Fibroblast of skin of right quadriceps (primary cell): ENCODE measurements around the gene BRAF.
"Not testable (repeated sequence)": the region's sequence is repeated elsewhere in the genome, so short reads cannot be mapped to it uniquely, and the experiment has no call there.

Source experiments
- DNase-seq: peaks from one replicate; pipeline ENCODE4 v3.0.0-alpha.2; 2013

The BRAF gene

DNA sequence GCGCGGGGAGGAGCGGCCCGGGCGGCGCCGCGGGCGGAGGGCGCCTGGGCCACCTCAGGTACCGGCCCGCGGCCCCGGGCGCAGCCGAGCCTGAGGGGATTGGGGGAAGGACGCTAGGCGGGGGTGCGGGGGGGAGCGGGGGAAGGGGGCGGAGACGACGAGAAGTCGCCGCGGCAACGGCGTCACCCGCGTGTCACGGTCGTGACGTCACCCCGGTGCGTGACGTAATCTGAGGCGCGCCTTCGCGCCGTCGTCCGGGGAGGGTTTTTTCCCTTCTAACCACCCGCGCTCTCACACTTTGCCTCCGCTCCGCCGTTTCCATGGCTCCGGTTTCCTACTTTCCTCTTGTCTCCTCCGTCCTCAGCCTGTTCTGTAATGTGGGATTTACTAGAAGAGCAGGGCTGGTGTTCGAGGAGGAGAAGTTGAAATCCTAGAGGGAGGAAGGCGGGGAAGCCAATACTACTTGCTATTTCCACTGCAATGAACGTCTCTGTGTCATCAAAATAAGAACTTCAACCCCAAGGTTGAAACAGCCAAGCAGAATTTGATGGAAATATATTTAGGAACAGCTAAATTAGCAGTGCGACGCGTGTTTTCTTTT, at the start of gene BRAF:
Gene BRAF, minus strand, starts transcription at position 109 of the 601 bp plus-strand sequence. CDS start 226 bp downstream, outside the sequence.
- peak; percentile 90 for DNase-seq

GRCh38 chr7:140972876-140973829, 48.4 kb upstream of the BRAF start:
- no peak for DNase-seq

GRCh38 chr7:140972344-140972743, 47.6 kb upstream of the BRAF start:
- no peak for DNase-seq

GRCh38 chr7:140967438-140967837, 42.7 kb upstream of the BRAF start:
- no peak for DNase-seq

GRCh38 chr7:140966561-140967233, 42.0 kb upstream of the BRAF start:
- DNase-seq: no peak

GRCh38 chr7:140961117-140961516, 36.4 kb upstream of the BRAF start:
- no peak for DNase-seq

GRCh38 chr7:140956997-140957396, 32.3 kb upstream of the BRAF start:
- DNase-seq: not testable (repeated sequence)

DNA sequence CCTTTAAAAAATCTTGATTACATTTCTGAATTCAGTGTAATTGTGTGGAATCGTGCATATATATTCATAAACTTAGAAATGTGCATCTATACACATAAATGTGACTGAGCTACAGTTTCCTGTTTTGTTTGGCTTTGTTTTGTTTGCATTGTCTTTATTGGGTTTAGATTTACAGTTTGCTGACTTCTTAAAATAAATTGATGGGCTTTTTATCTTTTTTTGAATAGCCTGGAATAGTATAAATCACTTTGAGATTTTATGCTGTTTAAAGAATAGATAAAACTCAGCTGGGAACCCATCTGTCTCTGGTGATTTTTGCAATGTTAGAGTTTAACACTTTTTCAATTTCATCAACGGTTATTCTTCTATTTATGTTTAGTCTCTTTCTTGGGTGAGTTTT, 21.2 kb upstream of the BRAF start:
- no peak for DNase-seq

- DNase-seq: not testable (repeated sequence)
These were observed 17.5 kb upstream of the BRAF start for GRCh38 chr7:140942242-140942641.

DNA sequence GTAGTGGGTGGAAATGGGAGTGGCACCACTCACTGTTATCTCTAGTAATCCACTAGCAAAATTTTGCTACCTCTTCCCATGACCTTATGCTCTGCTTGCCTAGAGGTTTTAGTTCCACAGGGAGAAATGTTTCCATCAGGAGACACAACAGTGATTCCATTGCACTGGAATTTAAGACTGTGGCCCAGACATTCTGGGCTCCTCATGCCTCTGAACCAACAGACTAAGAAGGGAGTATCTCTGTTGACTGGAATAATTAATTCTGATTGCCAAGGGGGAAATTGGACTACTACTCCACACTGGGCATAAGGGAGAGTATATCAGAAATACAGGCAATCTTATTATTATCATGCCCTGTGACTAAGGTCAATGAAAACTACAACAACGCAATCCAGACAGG, 16.2 kb upstream of the BRAF start:
- DNase-seq: no peak

DNA sequence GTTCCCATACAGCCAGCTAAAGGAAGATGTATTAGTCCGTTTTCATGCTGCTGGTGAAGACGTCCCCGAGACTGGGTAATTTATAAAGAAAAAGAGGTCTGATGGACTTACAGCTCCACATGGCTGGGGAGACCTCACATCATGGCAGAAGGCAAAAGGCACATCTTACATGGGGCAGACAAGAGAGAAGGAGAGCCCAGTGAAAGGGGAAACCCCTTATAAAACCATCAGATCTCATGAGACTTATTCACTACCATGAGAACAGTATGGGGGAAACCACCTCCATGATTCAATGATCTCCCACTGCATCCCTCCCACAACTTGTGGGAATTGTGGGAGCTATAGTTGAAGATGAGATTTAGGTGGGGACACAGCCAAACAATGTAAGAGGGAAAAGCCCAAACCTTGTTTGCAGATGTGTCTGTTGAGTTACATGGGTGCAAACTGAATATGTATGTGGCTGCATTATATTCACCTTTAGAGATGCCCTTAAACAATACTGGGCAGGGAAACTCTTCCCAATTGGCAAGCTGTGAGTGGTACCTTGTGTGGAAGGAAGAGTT, 13.1 kb upstream of the BRAF start:
- DNase-seq: no peak

DNA sequence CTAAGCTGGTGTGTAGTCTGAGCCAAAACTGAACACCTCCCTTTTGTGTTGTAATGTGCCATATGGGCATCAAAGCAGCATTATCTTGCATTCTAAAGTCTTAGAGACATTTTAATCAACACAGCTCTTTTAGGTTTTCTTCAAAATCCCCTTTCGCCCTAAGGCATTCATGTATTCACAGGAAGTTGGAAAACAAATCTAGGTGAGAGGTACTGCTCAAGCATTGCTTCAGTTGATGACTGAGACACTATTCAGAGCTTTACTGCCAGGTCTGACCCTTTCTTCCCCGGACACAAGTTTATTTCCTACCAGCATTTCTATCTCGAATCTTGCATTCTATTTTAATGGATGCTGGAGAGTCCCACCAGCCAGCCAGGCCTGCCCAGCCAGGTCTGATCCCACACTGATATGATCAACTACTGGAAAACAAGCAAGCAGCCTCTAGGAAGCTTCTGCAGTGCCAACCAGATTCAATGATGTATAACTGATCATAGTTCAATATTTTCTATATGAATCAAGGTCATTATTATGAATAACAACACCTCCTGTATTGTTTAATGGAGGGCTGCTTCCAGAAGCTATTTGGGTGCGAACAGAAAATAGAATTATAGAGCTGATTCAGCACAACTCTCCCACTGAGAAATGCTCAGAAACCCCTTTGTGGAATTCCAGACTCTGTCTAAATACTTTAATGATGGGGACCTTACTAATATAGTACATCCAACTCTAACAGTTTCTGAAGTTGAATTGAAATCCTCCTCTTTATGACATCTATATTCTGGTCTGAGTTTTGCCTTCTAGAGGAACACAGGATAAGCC, 4.0 kb upstream of the BRAF start:
- no peak for DNase-seq

- not testable (repeated sequence) for DNase-seq
These were observed 3.2 kb upstream of the BRAF start for GRCh38 chr7:140927945-140928344.

DNA sequence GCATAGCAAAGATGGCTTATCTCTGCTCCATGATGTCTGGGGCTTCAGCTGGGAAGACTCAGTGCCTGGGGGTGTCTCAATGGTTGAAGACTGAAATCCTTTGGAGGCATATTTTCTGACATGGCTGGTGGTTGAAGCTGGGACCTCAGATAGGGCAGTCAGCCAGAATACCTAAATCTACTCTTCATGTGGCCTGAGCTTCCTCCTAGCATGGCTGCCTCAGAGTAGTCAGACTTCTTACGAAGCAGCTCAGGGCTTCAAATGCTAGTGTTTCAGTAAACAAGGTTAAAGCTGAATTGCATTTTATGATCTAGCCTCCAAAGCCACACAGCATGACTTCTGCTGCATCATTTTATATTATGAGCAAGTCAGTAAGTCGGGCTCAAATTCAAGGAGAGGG, 2.6 kb upstream of the BRAF start:
- DNase-seq: no peak

DNA sequence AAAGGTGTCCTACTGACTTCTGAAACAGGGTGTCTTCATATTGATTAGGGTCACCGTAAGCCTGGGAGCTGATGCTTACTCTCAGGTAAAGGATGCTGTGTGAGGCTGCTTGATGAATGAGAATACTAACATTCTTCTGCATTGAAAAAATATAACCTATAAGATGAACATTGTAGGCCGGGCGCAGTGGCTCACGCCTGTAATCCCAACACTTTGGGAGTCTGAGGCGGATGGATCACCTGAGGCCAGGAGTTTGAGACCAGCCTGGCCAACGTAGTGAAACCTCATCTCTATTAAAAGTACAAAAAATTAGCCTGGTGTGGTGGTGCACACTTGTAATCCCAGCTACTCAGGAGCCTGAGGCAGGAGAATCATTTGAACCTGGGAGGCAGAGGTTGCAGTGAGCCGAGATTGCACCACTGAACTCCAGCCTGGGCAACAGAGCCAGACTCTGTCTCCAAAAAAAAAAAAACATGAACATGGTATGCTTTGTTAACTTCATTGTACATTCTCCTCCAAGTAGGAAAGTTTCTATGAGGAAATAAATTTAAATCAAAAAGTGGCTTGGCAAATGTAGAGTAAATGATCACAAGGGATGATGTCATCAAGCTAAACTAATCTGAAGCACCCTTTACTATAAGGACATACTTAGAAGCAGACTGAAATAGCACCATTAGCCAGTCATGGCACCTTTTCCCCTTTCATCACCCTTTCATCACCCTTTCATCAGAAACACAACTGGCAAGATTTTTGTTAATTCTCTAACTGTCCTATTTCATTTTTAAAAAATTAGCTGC, 1.5 kb upstream of the BRAF start:
- no peak for DNase-seq

- DNase-seq: peak; percentile 53
These were observed 509 bp downstream of the BRAF start for GRCh38 chr7:140924019-140924820.

- no peak for DNase-seq
These were observed 1.2 kb downstream of the BRAF start for GRCh38 chr7:140923358-140924006.

GRCh38 chr7:140922741-140923345, 1.9 kb downstream of the BRAF start:
- DNase-seq: no peak

- no peak for DNase-seq
These were observed 4.0 kb downstream of the BRAF start for GRCh38 chr7:140920745-140921144.

DNA sequence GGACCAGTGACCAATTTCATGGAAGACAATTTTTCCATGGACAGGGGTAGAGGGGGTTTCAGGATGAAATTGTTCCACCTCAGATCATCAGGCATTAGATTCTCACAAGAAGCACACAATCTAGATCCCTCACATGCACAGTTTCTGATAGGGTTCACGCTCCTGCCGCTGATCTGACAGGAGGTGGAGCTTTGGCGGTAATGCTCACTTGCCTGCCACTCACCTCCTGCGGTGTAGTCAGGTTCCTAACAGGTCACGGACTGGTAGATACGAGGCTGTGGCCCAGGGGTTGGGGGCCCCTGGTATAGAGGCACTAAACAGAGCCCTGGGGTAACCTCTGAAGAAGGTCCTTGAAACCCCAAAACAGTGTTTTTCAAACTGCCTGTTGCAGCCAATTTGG, 6.5 kb downstream of the BRAF start:
- DNase-seq: no peak
